SHP77 (cell line): ENCODE measurements around the gene PLET1.

Source experiments
- DNase-seq, 2 experiments: peaks; one replicate each; lab custom pipeline; 2025; lab: John Stamatoyannopoulos, UW

The PLET1 gene

DNA sequence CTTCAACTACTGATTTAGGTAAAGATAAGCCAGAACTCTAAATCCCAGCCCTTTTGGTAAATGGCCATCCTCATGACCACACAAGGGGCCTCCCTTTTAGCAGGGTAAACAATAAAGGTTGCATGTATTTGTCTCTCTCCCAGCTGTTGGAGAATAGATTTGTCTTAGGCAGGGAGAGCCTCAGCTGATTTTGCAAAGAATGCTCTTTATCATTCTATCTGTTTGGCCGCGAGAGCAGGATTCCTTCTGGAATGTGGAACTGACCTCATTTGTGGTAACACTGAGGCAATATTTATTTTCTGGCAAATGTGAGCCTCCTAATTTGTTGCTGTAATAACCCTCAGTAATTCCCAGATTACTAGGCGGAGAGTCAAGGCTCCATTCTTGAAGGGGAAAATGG is 19.2 kb downstream of the PLET1 start:
- no peak for DNase-seq

- DNase-seq: no peak
These were observed 22.6 kb downstream of the PLET1 start for GRCh38 chr11:112238041-112238440.

DNA sequence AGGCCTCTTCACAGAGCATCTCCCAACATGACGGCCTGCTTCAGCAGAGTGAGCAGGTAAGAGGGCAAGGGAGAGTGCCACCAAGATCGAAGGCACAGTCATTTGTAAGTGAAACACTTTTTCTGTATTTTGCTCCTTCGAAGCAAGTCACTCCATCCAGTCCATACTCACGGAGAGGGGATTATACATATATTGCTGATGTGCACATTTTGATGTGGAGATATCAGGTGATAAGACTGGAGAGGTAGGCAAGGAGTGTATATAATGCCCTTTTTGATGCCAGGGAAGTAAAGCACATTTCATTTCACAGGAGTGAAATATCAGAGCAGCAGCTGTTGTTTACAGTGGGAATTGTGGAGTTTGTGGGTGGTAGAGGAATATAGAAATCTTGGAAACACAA is 23.2 kb downstream of the PLET1 start:
- DNase-seq: no peak

GRCh38 chr11:112235750-112236390 is 24.8 kb downstream of the PLET1 start:
- DNase-seq: no peak

GRCh38 chr11:112231952-112232351 is 28.7 kb downstream of the PLET1 start:
- DNase-seq: no peak

DNA sequence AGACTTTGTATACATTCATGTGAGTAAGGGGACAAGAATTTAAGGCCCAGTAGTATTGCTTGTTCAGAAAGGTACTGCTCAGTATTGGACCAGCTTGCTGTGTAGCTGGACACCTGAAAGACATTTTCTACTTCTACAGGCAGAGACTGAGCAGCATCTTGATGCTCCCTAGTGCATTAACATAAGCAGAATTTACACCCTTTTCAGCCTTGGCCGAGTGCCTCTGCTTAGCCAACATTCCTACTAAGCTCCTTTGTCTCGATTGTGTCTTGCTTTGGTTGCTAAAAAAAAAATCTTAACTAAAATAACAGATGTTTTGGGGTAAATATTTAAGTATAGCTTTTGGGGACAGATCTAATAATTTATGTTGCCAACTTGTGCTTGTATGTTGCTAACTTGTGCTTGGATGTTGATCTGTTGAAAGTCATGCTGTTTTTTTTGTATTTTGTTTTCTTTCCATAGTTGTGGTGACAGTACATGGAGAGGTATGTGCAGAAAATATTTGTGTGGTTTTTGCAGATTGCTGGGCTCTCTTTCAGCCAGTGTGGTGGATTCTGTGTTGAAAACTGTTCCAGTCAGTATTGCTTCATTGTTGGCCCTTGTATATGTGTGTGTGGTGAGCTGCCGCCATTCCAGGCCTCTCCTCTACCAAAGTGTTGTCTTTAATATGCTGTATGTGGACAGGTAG is 30.8 kb downstream of the PLET1 start:
- DNase-seq: no peak

DNA sequence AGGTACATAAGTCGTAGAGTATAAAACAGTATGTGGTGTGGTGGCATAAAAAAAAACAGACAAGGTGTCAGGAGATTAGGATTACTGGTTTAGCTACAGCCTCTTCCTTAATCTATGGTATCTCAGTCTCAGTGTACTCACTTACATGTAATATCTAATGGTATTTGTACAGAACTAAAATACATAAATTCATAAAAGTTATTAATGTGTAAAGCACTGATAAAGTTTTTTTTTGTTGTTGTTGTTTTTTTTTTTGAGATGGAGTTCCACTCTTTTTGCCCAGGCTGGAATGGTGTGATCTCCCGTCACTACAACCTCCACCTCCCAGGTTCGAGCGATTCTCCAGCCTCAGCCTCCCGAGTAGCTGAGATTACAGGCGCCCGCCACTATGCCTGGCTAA is 31.5 kb downstream of the PLET1 start:
- DNase-seq: no peak

DNA sequence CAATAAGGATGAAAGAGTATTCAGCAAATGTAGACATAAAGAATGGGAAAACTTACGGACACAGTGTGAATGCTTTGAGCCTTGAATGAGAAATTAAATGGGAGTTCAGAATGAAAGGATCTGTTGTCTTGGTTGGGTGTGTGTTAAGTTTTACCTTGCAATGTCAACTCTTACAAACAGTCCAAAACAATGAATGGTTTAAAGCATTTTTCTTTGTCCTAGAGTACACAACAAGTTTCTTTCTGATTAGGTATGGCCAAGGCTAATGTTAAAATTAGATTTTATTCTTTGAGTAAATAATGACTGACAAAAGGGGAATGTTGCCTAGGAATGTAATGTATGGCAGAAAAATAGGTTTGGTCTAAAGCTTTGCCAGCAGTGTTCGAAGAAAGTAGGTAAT is 32.0 kb downstream of the PLET1 start:
- no peak for DNase-seq

DNA sequence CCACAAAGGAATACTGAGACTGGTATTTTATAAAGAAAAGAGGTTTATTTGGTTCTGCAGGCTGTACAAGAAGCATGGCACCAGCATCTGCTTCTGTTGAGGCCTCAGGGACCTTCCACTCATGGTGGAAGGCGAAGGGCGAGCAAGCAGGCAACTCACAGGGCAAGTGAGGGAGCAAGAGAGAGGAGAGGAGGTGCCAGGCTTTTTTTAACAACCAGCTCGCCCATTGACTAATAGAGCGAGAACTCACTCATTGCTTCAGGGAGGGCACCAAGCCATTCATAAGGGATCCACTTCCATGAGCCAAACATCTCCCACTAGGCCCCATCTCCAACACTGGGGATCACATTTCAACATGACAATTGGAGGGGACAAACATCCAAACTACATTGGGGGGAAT is 33.2 kb downstream of the PLET1 start:
- no peak for DNase-seq

DNA sequence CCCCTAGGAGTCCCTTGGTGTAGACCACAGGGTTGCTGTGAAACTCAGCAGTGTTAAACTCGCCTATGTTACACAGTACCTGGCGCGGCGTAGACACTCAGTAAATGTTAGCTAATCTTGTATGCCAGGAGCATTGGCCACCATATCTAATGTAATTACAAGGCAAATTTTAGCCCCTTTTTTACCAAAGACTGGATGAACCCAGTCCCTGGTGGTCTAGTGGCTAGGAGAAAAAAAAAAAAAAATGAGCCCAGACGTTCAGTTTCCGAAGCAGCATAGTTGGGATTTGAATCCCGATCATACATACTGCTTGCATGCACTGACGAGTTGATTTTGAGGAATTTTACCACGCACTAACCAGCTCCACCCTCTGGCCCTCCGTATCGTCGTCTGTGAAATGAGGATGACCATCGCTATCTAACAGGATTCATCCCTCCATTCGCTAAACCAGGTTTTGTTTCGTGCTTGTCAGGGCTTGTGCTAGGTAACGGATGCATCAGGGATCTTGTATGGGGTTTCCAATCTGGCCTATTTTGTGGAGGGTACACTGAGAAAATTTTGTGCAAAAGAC is 33.7 kb downstream of the PLET1 start:
- peak in 1 of 2 experiments; percentile 1 for DNase-seq

DNA sequence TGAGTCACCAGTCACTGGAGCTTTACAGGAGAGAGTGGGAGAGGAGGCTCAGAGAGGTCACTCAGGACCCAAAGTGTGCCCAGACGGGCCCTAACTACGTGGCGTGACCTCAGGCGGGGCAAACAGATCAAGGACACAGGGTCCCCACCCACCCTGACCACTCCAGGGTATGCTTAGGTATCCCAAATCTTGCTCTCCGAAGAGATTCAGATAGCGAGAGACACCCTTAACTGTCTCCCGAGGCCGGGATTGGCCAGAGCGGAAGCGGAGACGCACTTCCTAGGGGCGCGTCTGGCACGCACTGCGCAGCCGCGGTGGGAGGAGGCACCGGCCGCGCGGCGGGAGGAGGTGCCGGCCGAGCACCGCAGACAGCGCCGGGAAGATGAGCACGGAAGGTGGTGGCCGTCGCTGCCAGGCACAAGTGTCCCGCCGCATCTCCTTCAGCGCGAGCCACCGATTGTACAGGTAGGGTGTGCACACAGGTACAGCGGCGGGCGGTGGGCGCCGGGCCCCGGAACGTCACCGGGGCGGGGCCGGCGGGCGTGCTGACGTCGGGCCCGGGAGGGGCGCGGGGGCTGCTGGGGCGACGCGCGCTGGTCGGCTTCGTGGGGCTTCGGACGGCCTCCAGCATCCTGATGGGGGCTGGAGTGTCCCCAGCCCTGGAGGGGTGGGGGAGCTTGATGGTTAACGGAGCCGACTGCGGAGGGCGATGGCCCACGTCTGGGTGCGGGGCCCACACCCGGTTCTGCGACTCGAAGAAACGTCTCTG is 34.4 kb downstream of the PLET1 start, which contains the start of gene PTS:
Gene PTS, plus strand, starts transcription at position 367 of the 769 bp plus-strand sequence. Its CDS starts 16 bp downstream, at position 383.
- DNase-seq: peak; percentile 83 to 86

DNA sequence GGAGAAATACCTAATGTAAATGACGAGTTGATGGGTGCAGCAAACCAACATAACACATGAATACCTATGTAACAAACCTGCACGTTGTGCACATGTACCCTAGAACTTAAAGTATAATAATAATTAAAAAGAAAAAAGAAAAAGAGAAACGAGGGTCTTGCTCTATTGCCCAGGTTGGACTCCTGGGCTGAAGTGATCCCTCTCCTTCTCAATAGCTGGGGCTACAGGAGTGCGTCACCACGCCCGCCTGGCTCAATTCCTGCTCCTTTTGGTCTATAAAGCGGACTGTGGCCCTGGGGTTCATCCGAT is 35.0 kb downstream of the PLET1 start:
- DNase-seq: peak in 1 of 2 experiments; percentile 43

DNA sequence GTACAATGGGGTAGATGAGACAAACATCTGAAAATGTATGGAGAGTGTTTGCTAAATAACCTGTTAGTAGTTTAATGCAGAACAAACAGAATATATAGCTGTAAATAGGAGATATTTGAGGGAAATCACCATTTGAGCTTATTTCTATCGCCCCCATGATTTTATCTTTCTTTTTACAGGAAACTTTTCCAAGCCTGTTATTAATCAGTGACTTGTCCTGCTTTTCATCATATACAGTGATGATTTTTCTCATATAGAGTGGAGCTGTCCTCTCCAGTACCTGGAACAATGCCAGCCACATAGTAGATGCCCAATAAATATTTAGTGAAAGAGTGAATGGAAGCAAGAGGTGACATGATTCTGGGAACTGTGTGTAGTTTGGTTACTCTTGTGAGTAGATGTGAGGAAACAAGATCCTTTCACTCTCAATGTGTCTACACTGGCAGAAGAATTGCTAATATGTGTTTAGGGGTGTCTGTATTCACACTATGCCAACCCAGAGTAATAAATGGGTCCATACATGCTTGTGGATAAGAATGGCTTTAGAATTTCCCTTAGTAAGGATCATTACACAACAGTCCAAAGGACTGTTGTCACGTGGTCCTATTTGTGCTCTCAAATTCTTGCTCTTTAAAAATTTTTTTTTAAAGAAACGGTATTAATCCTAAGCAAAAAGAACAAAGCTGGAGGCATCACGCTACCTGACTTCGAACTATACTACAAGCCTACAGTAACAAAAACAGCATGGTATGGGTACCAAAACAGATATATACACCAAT is 36.7 kb downstream of the PLET1 start:
- no peak for DNase-seq

GRCh38 chr11:112223121-112223520 is 37.5 kb downstream of the PLET1 start:
- DNase-seq: no peak

DNA sequence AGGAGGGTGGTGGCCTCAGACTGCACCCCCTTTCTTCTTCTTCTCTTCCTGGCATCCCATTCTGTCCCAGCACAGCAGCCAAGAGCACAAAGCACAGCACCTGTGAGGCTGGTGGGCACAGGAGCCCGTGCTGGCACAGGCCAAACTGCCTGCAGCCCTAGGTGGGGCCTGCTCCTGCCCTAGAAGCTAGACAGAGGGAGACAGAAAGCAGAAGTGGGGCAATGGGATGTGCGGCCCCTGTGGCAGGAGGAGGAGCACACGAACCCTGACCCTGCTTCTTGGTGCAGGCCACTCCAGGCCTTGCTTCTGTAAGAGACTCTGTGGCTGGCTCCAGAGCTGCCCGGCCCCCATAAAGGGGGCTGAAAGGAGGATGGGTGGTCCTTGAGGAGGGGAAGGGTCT is 38.4 kb downstream of the PLET1 start:
- no peak for DNase-seq

- DNase-seq: no peak
These were observed 39.3 kb downstream of the PLET1 start for GRCh38 chr11:112221274-112221835.

- DNase-seq: peak; percentile 40 to 61
These were observed 41.0 kb downstream of the PLET1 start for GRCh38 chr11:112219476-112220232.

DNA sequence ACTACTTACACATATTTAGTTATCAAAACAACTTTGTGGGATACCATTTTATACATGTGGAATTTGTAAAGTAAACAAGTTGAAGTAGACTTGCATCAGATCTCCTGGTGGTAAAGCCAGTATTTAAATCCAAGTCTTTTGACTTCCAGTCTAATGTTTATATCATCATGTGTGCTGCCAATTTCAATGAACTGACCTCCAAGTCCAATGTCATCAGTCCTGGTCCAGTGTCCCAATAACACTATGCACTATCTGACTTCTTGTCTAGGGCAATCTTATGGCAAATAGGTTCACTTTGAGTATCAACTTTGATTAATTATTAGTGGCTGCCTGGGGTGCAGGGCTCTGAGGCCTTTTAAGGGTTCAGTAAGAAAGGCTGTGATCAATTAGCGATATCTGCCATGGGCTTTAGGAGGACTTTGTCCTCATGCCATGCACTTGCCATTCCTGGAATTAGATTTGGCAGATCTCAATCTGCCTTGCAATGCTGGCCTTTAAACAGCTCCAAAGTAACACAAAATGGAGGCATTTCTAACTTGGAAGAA is 44.0 kb downstream of the PLET1 start:
- no peak for DNase-seq

DNA sequence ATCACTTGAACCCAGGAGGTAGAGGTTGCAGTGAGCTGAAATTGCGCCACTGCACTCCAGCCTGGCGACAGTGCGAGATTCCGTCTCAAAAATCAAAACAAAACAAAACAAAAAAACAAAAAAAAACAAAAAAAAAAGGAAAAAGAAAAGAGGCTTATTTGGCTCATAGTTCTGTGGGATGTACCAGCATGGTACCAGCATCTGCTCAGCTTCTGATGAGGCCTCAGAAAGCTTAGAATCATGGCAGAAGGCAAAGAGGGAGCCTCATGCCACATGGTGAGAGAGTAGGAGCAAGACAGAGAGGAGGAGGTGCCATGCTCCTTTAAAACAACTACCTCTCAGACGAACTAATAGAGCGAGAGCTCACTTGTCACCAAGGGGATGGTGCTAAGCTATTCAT is 45.0 kb downstream of the PLET1 start:
- DNase-seq: no peak

DNA sequence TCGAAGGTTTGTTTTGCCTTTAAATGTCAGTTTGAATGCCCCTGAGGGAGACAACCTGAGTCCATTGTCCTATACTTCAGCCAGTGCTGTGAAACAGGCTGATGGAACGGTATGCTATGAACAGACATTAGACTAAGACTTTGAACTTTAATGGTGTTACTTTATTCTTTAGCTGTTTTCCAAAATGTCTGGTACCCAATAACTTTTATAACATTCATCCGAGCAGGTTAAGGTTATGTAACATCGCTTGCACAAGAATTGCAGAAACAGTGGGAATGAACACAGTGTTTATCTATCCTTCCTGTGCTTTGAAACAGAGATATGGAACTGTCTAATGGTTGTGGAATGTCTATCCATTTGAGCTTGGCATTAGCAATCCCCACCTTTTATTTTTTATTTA is 46.9 kb downstream of the PLET1 start:
- DNase-seq: no peak

GRCh38 chr11:112212710-112213109 is 48.0 kb downstream of the PLET1 start:
- no peak for DNase-seq
